HG02870 (cell line): ENCODE data around the gene METTL2B.

Experiments used
- ATAC-seq: cut with Tn5 transposase; IDR thresholded peaks from one replicate; pipeline ENCODE4 v1.9.1; 2021; ENCODE audit warnings: mild to moderate bottlenecking, moderate library complexity; ENCODE audit not compliant: unreplicated experiment

METTL2B gene

GRCh38 chr7:128476402-128477335 lies at the start of gene METTL2B:
Gene METTL2B, plus strand, starts transcription at chr7:128476748. Its CDS starts 18 bp downstream, at chr7:128476766.
- ATAC-seq: peak; percentile 92

DNA sequence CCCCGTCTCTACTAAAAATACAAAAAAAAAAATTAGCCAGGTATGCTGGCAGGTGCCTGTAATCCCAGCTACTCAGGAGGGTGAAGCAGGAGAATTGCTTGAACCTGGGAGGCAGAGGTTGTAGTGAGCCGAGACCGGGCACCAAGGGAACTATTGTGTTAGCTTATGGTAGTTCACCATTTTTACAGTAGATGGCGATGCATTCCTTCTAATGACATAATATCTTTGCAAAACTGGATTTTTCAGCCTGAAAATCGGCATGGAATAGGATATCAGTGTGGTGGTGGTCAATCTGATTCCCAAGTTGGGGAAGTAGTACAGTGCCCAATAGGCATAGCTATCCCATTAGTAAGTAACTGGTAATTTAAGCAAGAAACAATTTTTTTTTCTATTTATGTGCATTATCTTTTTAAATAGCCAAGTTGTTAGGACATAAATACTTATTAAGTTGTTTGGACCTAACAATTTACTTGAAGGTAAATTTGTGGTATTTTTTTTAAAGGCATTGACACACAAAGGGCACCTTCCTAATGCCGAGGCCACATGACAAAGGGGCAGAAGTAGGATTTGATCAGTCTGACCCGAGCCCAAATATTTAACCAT lies 49.2 kb upstream of the METTL2B start:
- ATAC-seq: peak; percentile 53

DNA sequence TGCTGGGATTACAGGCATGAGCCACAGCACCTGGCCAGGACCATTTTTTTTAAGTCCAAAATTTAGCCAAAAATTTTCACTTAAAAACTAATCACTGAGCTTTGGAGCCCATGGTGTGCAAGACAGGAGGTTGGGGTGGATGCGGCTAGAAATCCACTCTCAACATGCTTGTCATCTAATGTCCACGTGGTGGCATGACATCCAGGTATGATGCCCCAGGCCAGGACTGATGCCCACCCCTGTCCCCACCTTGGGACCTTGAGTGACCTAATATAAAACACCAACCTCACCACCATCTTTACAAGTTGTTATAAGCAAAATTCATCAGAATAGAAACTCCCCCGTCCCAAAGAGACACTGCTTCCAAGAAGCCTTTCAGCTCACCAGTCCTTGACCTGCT lies 46.3 kb upstream of the METTL2B start:
- ATAC-seq: no peak

- no peak for ATAC-seq
Measured at GRCh38 chr7:128431221-128431620, 45.3 kb upstream of the METTL2B start.

GRCh38 chr7:128431754-128432153 lies 44.8 kb upstream of the METTL2B start:
- no peak for ATAC-seq

DNA sequence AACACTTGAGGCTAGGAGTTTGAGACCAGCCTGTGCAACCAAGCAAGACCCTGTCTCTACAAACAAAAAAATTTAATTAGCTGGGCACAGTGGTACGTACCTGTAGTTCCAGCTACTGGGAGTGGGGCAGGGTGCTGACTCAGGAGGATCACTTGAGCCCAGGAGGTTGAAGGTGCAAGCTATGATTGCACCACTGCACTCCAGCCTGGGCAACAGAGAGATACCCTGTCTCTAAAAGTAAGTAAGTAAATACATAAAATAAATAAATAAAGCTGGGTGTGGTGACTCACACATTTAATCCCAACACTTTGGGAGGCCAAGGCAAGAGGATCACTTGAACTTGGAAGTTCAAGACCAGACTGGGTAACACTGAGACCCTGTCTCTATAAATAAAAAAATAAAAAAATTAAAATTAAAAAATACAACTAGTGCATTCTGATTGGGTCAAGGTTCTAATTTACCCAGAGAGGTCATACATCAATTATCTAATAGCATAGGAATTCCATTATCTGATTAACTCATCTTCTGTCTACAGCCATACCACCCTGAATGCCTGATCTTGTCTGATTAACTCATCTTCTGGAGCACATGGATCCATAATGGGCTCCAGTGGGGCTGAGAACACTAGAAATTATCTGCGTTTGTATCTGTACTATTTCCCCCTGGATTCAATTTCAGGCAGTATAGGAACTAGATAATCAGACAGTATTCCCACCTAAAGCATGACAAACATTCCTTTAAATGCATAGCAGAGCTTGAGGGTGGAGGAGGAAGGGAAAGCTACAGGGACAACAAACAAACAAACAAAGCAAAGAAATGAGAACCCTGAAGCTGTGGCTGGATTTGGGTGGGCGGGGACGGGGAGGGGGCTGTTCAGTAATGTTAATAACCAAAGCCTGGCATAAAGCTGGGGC lies 41.9 kb upstream of the METTL2B start:
- no peak for ATAC-seq

DNA sequence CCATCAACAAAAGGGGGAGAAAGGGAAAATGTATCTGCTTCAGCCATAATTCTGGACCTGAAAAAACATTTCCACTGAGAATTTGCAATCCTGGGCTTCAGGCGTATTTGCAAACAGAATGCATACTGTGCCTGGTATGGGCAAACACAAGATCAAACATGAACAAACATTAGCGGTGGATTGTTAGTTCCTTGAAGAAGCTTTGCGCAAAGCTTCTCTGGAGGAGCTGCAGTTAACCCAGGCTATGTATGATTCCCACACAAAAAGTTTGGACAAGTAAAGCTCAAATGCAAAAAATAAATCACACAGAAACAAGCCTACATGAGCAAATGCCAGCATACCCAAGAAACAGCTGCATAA lies 41.2 kb upstream of the METTL2B start:
- no peak for ATAC-seq

GRCh38 chr7:128437426-128438332 lies 38.9 kb upstream of the METTL2B start:
- ATAC-seq: peak; percentile 70

GRCh38 chr7:128442356-128442755 lies 34.2 kb upstream of the METTL2B start:
- no peak for ATAC-seq

- no peak for ATAC-seq
Measured at GRCh38 chr7:128443831-128444600, 32.5 kb upstream of the METTL2B start.

DNA sequence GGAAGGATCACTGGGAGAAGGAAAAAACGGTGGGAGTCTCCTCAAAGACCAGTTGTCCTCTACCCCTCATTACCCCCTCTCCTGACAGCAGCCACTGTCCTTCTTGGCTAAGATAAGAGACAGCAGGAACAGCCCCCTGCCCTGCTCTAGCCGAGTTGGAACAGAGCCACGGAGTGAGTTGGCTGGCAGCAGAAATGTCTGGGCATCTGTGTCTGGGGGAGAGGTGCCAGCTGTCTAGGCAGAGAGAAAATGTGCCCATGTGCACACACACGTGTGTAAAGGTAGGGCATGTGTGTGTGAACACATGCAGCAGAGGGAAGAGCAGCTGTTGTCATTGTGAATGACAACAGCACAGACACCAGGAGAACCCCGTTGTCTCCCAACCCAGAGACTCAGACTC lies 30.2 kb upstream of the METTL2B start:
- no peak for ATAC-seq

- ATAC-seq: no peak
Measured at GRCh38 chr7:128447941-128448564, 28.5 kb upstream of the METTL2B start.

DNA sequence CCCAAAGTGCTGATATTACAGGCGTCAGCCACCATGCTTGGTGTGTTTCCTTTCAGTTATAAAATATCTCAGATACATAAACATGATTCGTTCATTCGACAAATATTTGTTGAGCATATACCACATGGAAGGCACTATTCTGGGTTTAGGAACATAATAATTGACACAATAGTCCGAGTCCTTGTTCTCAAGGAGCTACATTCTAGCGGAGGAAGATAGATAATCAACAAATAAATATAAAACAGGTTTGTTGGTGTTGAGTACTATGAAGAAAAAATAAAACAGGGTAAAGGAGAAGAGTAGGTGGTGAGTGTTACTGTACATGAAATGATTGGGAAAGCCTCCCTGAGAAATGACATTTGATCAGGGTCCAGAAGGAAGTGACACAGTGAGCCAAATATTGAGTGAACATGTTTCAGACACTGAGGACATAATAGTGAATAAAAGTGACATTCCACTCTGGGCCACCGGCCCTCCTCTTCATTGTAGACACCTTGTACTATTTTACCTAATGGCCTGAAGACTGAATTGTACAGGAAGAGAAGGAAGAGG lies 27.7 kb upstream of the METTL2B start:
- ATAC-seq: no peak

GRCh38 chr7:128450409-128450808 lies 26.1 kb upstream of the METTL2B start:
- ATAC-seq: no peak

DNA sequence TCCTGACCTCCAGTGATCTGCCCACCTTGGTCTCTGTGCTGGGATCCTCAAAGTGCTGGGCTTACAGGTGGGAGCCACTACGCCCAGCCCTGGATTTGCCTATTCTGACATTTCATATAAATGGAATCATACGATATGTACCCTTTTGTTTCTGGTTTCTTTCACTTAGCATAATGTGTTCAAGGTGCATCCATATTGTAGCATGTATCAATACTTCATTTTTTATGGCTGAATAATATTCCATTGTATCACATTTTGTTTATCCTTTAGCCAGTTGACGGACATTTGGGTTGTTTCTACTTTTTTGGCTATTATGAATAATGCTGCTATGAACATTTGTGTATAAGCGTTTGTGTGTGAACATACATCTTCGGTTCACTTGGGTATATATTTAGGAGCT lies 25.6 kb upstream of the METTL2B start:
- no peak for ATAC-seq

DNA sequence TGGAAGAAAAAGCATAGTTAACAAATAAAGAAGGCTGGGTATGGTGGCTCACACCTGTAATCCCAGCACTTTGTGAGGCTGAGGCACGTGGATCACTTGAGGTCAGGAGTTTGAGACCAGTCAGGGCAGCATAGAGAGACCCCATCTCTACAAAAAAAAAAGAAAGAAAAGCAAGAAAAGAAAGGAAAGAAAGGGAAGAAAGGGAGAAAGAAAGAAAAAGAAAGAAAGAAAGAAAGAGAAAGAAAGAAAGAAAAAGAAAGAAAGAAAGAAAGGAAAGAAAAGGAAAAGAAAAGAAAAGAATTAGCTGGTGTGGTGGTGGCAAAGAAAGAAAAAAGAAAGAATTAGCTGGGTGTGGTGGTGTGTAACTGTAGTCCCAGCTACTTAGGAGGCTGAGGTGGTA lies 24.0 kb upstream of the METTL2B start:
- no peak for ATAC-seq

DNA sequence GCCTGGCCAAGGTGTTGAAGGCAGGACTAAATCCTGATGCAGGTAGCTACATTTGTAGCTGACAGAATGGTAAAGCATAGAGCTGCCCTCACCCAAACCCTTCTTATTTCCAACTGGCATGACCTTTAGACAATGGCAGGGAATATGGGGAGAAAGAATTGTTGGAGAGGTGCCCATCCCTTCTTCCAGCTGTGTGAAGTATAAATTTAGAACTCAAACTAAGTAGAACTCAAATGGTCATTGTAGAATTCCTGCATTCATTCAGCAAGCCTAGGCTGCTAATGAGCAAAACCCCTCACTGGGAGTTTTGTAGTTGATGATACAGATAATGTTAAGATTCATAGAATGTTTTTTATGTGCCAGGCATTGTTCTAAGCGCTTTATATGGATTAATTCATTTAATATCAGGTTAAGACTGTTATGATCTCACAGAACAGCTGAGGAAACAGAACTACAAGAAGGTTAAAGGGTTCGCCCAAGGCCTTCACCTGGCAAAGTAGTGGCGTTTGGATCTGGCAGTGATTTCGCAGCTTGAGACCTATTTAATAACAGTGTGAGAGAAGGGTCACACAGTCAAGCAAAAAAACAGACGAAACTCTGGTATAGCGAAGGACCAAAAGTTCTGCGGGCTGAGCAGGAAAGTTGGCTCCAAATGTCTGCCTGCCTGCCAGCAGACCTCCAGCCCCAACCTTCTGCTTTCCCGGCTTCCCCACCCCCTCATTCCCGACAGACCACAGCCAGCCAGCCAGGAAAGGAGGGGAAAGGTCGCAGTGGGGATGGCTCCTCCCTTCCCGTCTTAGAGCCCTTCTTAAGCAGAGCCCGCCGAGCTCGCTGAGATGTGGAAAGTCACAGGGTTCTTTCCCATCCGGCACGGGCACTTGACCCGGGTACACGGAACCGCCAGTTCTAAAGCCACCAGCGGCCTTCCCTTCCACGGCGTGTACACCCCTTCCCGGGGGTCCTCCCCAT lies 22.4 kb upstream of the METTL2B start:
- no peak for ATAC-seq
